ENCODE data around the gene ETFA.

ETFA gene

DNA sequence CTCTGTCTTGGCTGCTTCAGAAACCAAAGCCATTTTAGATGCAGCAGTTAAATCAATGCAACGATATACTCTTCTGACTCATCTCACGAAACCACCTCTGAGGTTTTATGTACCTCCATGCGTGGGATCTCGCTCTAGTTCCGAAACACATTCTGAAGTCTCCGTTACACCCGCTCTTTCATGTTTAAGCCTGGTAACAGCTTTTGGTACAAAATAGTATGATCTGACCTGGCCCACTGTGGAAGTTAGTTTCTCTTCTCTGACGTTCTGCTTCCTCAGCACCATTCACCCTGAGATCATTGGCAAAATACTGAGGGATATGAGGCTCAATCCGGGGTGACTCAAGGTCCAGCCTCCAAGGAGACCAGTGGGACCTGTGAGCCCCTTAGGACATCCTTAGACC lies 129.6 kb downstream of the ETFA start (continued):
- TF ChIP-seq, protein P1, sequence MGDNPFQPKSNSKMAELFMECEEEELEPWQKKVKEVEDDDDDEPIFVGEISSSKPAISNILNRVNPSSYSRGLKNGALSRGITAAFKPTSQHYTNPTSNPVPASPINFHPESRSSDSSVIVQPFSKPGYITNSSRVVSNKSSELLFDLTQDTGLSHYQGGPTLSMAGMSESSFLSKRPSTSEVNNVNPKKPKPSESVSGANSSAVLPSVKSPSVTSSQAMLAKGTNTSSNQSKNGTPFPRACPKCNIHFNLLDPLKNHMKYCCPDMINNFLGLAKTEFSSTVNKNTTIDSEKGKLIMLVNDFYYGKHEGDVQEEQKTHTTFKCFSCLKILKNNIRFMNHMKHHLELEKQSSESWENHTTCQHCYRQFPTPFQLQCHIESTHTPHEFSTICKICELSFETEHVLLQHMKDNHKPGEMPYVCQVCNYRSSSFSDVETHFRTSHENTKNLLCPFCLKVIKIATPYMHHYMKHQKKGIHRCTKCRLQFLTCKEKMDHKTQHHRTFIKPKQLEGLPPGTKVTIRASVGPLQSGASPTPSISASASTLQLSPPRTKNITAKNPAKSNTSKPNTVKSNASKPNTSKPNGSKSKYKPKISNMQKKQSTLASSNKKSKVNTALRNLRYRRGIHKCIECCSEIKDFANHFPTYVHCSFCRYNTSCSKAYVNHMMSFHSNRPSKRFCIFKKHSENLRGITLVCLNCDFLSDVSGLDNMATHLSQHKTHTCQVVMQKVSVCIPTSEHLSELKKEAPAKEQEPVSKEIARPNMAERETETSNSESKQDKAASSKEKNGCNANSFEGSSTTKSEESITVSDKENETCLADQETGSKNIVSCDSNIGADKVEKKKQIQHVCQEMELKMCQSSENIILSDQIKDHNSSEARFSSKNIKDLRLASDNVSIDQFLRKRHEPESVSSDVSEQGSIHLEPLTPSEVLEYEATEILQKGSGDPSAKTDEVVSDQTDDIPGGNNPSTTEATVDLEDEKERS (tag by site-specific recombination; IDR thresholded peaks at IDR 0.05): no peak
- TF ChIP-seq MZF1 (tag by site-specific recombination; IDR thresholded peaks at IDR 0.05; ENCODE audit: borderline replicate concordance) (no peak), KLF9 (tag by site-specific recombination; IDR thresholded peaks at IDR 0.05; ENCODE audit: low read depth) (no peak), ZNF133 (tag by site-specific recombination; IDR thresholded peaks at IDR 0.05) (no peak), ZNF175 (tag by site-specific recombination; IDR thresholded peaks at IDR 0.05) (no peak), EGR2 (tag by site-specific recombination; IDR thresholded peaks at IDR 0.05; ENCODE audit: low read depth) (no peak), SETDB1 (IDR thresholded peaks at IDR 0.05; ENCODE audit: insufficient read length, low read length) (no peak)
- TF ChIP-seq, protein P2, sequence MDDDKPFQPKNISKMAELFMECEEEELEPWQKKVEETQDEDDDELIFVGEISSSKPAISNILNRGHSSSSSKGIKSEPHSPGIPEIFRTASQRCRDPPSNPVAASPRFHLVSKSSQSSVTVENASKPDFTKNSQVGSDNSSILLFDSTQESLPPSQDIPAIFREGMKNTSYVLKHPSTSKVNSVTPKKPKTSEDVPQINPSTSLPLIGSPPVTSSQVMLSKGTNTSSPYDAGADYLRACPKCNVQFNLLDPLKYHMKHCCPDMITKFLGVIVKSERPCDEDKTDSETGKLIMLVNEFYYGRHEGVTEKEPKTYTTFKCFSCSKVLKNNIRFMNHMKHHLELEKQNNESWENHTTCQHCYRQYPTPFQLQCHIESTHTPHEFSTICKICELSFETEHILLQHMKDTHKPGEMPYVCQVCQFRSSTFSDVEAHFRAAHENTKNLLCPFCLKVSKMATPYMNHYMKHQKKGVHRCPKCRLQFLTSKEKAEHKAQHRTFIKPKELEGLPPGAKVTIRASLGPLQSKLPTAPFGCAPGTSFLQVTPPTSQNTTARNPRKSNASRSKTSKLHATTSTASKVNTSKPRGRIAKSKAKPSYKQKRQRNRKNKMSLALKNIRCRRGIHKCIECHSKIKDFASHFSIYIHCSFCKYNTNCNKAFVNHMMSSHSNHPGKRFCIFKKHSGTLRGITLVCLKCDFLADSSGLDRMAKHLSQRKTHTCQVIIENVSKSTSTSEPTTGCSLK (tag by site-specific recombination; IDR thresholded peaks at IDR 0.05): no peak

DNA sequence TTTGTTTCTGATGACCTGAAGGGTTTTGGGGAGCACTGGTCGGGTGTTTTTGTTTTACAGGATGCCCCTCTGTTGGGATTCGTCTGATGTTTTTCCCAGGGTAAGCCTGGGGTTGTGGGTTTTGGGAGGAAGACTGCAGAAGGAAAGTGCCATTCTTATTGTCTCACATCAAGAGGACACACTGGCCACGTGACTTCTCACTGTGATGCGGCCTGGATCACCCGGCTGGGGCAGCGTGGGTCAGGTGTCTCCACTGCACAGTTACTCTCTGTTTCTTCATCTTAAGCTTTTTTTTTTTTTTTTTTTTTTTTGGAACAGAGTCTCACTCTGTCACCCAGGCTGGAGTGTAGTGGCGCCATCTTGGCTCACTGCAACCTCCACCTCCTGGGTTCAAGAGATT lies 130.9 kb downstream of the ETFA start:
- H3K4me3 ChIP-seq (ENCODE audit: low read depth, low read length): no peak overlapping the region
- no peak for TF ChIP-seq ZNF184 (tag by site-specific recombination; IDR thresholded peaks at IDR 0.05)
- TF ChIP-seq ZNF214 (tag by site-specific recombination; IDR thresholded peaks at IDR 0.05; ENCODE audit: borderline replicate concordance): no peak
- TF ChIP-seq ZNF132 (tag by site-specific recombination; IDR thresholded peaks at IDR 0.05; ENCODE audit: borderline replicate concordance): no peak
- TF ChIP-seq FEZF1 (tag by site-specific recombination; IDR thresholded peaks at IDR 0.05): no peak
- TF ChIP-seq, protein P3, sequence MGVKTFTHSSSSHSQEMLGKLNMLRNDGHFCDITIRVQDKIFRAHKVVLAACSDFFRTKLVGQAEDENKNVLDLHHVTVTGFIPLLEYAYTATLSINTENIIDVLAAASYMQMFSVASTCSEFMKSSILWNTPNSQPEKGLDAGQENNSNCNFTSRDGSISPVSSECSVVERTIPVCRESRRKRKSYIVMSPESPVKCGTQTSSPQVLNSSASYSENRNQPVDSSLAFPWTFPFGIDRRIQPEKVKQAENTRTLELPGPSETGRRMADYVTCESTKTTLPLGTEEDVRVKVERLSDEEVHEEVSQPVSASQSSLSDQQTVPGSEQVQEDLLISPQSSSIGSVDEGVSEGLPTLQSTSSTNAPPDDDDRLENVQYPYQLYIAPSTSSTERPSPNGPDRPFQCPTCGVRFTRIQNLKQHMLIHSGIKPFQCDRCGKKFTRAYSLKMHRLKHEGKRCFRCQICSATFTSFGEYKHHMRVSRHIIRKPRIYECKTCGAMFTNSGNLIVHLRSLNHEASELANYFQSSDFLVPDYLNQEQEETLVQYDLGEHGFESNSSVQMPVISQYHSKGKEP (tag by site-specific recombination; IDR thresholded peaks at IDR 0.05): no peak
- no peak for TF ChIP-seq KLF8 (tag by site-specific recombination; IDR thresholded peaks at IDR 0.05)
- TF ChIP-seq, protein P1 (tag by site-specific recombination; IDR thresholded peaks at IDR 0.05): no peak
- TF ChIP-seq ZNF791 (tag by site-specific recombination; IDR thresholded peaks at IDR 0.05): no peak
- no peak for TF ChIP-seq SETDB1 (IDR thresholded peaks at IDR 0.05; ENCODE audit: insufficient read length, low read length)
- no peak for TF ChIP-seq OSR2 (tag by site-specific recombination; IDR thresholded peaks at IDR 0.05)
- TF ChIP-seq ZNF433 (tag by site-specific recombination; IDR thresholded peaks at IDR 0.05; ENCODE audit: low read depth): no peak
- no peak for TF ChIP-seq ZFP37 (tag by site-specific recombination; IDR thresholded peaks at IDR 0.05)
- TF ChIP-seq, protein P4, sequence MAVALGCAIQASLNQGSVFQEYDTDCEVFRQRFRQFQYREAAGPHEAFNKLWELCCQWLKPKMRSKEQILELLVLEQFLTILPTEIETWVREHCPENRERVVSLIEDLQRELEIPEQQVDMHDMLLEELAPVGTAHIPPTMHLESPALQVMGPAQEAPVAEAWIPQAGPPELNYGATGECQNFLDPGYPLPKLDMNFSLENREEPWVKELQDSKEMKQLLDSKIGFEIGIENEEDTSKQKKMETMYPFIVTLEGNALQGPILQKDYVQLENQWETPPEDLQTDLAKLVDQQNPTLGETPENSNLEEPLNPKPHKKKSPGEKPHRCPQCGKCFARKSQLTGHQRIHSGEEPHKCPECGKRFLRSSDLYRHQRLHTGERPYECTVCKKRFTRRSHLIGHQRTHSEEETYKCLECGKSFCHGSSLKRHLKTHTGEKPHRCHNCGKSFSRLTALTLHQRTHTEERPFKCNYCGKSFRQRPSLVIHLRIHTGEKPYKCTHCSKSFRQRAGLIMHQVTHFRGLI (tag by site-specific recombination; IDR thresholded peaks at IDR 0.05): no peak
- ChIA-PET POLR2A (no interaction called here), CTCF (no interaction called here)
- H3K4me1 ChIP-seq (ENCODE audit: control insufficient read depth, insufficient read depth, low read length): no peaks in the 10 kb centered on the region
- H3K9me3 ChIP-seq (ENCODE audit: control insufficient read depth, insufficient read depth, low read depth, low read length): no peaks in the 10 kb centered on the region
- H3K36me3 ChIP-seq (ENCODE audit: control insufficient read depth in 2 of 2, insufficient read depth in 1 of 2, low read length in 2 of 2): no peaks in the 10 kb centered on the region
- H3K27ac ChIP-seq (ENCODE audit: extremely low read depth, low read depth, low read length): no peak overlapping the region

Measured in HEK293 (cell line).